Umbilical cord (tissue), 2 donors: ENCODE data around the gene ARSI. TPM values are rescaled to one million over a fixed set of nuclear protein-coding genes. Genes with fewer than 3 reads are reported as not detected.
A peak's percentile ranks its signal among the peaks of the same experiment; 100 is the strongest.

Experiments
- DNase-seq: peaks from one replicate; pipeline ENCODE4 v3.0.0-alpha.2; 2015; ENCODE audit warnings: low spot score
- total RNA-seq: library from RNA; depleted of rRNA; stranded (reverse); fragments of >200 nt; gene quantifications from one replicate; pipeline ENCODE4 v1.2.3, GENCODE V29; 2014; ENCODE audit warnings: low replicate concordance; ENCODE audit not compliant: insufficient read depth

The ARSI gene
- total RNA-seq, 1 donor from 2014 or later: 15.9 TPM

- peak; percentile 62 for DNase-seq
These were observed 24.4 kb upstream of the ARSI start for GRCh38 chr5:150327139-150327538.

- DNase-seq: no peak
These were observed 24.0 kb upstream of the ARSI start for GRCh38 chr5:150326707-150327106.

GRCh38 chr5:150325426-150325825, 22.7 kb upstream of the ARSI start:
- no peak for DNase-seq

- no peak for DNase-seq
These were observed 21.1 kb upstream of the ARSI start for GRCh38 chr5:150323819-150324218.

GRCh38 chr5:150323092-150323491, 20.4 kb upstream of the ARSI start:
- DNase-seq: no peak

GRCh38 chr5:150322202-150322601, 19.5 kb upstream of the ARSI start:
- no peak for DNase-seq

- DNase-seq: no peak
These were observed 19.1 kb upstream of the ARSI start for GRCh38 chr5:150321784-150322183.

- DNase-seq: no peak
These were observed 18.5 kb upstream of the ARSI start for GRCh38 chr5:150321211-150321610.

- peak; percentile 68 for DNase-seq
These were observed 17.4 kb upstream of the ARSI start for GRCh38 chr5:150320044-150320613.

- no peak for DNase-seq
These were observed 16.7 kb upstream of the ARSI start for GRCh38 chr5:150319484-150319790.

- peak; percentile 38 for DNase-seq
These were observed 16.1 kb upstream of the ARSI start for GRCh38 chr5:150318613-150319483.

- DNase-seq: peak; percentile 86
These were observed 14.6 kb upstream of the ARSI start for GRCh38 chr5:150317048-150318003.

GRCh38 chr5:150316320-150316719, 13.6 kb upstream of the ARSI start:
- no peak for DNase-seq

- no peak for DNase-seq
These were observed 12.5 kb upstream of the ARSI start for GRCh38 chr5:150315245-150315644.

GRCh38 chr5:150313921-150314716, 11.4 kb upstream of the ARSI start:
- DNase-seq: no peak

- DNase-seq: peak; percentile 29
These were observed 10.8 kb upstream of the ARSI start for GRCh38 chr5:150313501-150313900.

- DNase-seq: no peak
These were observed 9.8 kb upstream of the ARSI start for GRCh38 chr5:150312518-150312917.

- no peak for DNase-seq
These were observed 8.4 kb upstream of the ARSI start for GRCh38 chr5:150311015-150311692.

- DNase-seq: no peak
These were observed 7.5 kb upstream of the ARSI start for GRCh38 chr5:150310246-150310645.

GRCh38 chr5:150309886-150310239, 7.2 kb upstream of the ARSI start:
- peak; percentile 78 for DNase-seq
